AG04450 (cell line): ENCODE data around the gene INSYN2B. TPM values are rescaled to one million over a fixed set of nuclear protein-coding genes. Genes with fewer than 3 reads are reported as not detected.

ENCODE experiments used
- CTCF ChIA-PET: fragments of 300-600, 350-600 bp; formaldehyde crosslinking; extraction: SDS; loops from one replicate; lab custom pipeline; 2022; ENCODE audit warnings: antibody characterized with exemption, inconsistent platforms; lab: Charles Lee
- POLR2A ChIA-PET: fragments of 350-600 bp; formaldehyde crosslinking; extraction: SDS; loops from one replicate; lab custom pipeline; 2021; ENCODE audit warnings: antibody characterized with exemption, inconsistent platforms; lab: Yijun Ruan, JAX
- DNase-seq: peaks from one replicate; pipeline ENCODE4 v3.0.0-alpha.2; 2011; ENCODE audit warnings: low read depth, low spot score
- H3K27ac ChIP-seq: one replicate; pipeline ENCODE4 v1.5.1; 2012; ENCODE audit warnings: low read depth, low read length, control low read depth
- H3K27me3 ChIP-seq: one replicate; pipeline ENCODE4 v1.6.0; 2012; ENCODE audit warnings: low read length; ENCODE audit not compliant: control insufficient read depth, insufficient read depth
- H3K4me3 ChIP-seq: 2 replicates; pipeline ENCODE4 v1.5.1; 2011; ENCODE audit warnings: mild to moderate bottlenecking, low read depth, low read length, control low read depth
- H3K9me3 ChIP-seq: 2 replicates; pipeline ENCODE4 v1.5.1; 2012; ENCODE audit warnings: low read length; ENCODE audit not compliant: control insufficient read depth, insufficient read depth
- polyA plus RNA-seq: library from polyadenylated mRNA; depleted of rRNA; stranded (reverse); fragments of >200 nt; gene quantifications from 2 replicates; pipeline ENCODE4 v1.2.3, GENCODE V29; 2011
- TF ChIP-seq, protein P1 (sequence below): IDR thresholded peaks from 2 replicates; pipeline ENCODE4 v1.5.1; 2011; ENCODE audit warnings: low read depth, low read length, control low read depth, inconsistent platforms

INSYN2B gene
- polyA plus RNA-seq, 1 experiment = 6.8 TPM

DNA sequence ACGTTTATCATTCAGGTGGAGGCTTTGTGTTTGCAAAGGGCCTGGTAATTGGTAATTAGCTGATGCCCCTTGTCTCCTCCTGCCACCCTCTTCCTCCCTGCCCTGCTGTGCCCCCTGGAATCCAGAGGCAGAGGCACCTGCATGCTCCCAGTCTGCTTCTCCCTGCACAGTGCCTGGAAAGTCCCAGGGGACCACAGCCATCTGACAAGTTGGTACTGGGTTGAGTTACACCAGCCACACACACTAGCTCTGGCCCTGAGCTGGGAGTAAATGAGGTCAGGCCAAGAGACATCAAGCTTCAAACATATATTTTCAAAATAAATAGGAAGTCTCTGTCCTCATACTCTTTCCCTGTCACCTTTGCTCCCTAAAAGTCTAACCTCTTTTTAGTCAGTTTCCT lies 56.3 kb downstream of the INSYN2B start:
- no peak for DNase-seq
- CTCF ChIA-PET = no interaction called here
- H3K27me3 ChIP-seq = no peaks in the 10 kb centered on the region
- no peak overlapping the region for H3K4me3 ChIP-seq
- POLR2A ChIA-PET = no interaction called here
- H3K9me3 ChIP-seq = no peaks in the 10 kb centered on the region
- TF ChIP-seq, protein P1, sequence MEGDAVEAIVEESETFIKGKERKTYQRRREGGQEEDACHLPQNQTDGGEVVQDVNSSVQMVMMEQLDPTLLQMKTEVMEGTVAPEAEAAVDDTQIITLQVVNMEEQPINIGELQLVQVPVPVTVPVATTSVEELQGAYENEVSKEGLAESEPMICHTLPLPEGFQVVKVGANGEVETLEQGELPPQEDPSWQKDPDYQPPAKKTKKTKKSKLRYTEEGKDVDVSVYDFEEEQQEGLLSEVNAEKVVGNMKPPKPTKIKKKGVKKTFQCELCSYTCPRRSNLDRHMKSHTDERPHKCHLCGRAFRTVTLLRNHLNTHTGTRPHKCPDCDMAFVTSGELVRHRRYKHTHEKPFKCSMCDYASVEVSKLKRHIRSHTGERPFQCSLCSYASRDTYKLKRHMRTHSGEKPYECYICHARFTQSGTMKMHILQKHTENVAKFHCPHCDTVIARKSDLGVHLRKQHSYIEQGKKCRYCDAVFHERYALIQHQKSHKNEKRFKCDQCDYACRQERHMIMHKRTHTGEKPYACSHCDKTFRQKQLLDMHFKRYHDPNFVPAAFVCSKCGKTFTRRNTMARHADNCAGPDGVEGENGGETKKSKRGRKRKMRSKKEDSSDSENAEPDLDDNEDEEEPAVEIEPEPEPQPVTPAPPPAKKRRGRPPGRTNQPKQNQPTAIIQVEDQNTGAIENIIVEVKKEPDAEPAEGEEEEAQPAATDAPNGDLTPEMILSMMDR = no peak
- H3K27ac ChIP-seq = no peak overlapping the region

DNA sequence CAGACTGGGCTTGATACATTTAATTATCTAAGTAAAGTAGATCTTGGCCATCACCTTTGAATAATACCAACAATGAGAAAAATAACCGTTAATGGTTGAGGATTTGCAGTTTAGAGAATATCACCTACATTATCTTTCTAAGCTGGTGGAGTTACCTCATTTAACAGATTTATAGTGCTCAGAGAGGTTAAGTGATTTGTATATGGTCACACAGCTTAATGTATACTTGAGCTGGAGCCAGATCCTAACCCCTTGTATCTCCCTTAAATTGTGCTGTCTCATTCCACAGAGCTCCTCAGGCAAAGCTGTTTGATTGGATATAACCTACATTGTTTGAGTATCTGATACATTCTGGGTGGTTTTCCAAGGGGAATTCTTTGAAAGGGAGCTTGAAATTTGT lies 57.8 kb downstream of the INSYN2B start:
- Histone ChIP-seq H3K27me3 (no peaks in the 10 kb centered on the region), H3K27ac (no peak overlapping the region), H3K4me3 (no peak overlapping the region), H3K9me3 (no peaks in the 10 kb centered on the region)
- DNase-seq = no peak
- CTCF ChIA-PET = interaction anchor here (0.6 to 1.8 kb wide), 6 partner anchors 9 to 1438 kb away, joined by 3 to 15 read pairs (median 3); partner anchors contain the start of gene INSYN2B
- TF ChIP-seq, protein P1 = no peak
- POLR2A ChIA-PET = interaction anchor here (1.6 kb wide), 1 partner anchor 13 kb away, joined by 4 read pairs; no protein-coding TSS in a partner anchor

DNA sequence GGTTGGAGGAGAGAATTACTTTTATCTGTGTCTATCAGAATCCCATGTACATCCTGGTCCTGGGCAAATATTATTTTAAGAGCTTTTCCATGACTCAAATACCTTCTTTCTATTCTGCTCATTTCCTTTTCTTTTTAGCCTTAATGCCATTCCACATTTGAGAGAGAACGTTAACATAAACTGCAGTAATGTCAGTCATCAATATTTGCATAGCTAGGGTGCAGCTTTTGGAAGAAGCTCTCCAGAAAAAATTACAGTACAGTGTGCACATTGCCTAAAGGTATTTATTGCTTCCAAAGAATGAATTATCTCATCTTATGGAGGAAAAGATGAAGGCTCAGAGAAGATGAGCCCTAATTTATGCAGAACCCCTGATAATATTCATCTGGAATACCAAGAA lies 58.3 kb downstream of the INSYN2B start:
- ChIA-PET CTCF (interaction anchor here (0.7 to 1.8 kb wide), 3 partner anchors 8 to 58 kb away, joined by 3 to 15 read pairs (median 3); partner anchors contain the start of gene INSYN2B), POLR2A (interaction anchor here (1.6 kb wide), 1 partner anchor 13 kb away, joined by 4 read pairs; no protein-coding TSS in a partner anchor)
- Histone ChIP-seq H3K27me3 (no peaks in the 10 kb centered on the region), H3K9me3 (no peaks in the 10 kb centered on the region), H3K4me3 (no peak overlapping the region), H3K27ac (no peak overlapping the region)
- TF ChIP-seq, protein P1 = no peak
- DNase-seq = no peak

DNA sequence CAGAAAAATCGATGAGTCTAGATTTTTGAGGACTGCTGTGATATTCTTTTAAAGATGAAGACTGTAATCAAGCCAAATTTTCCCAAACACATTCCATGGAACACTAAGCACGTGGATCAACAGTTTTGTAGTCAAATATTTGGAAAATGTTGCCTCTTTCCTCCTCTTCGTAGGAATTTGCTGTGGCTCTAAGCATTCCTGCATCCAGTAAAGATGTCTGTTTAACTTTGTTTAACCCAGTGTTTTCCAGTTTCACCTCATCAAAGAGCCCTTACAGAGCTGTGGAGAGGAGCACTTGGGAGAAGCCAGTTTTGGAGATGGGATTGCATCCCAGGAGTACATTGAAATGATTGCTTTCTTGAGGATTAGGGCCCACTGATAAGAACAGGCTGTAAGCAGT lies 58.9 kb downstream of the INSYN2B start:
- no peak overlapping the region for H3K4me3 ChIP-seq
- POLR2A ChIA-PET = interaction anchor here (1.6 kb wide), 1 partner anchor 14 kb away, joined by 4 read pairs; no protein-coding TSS in a partner anchor
- DNase-seq = no peak
- H3K27ac ChIP-seq = no peak overlapping the region
- no peaks in the 10 kb centered on the region for H3K27me3 ChIP-seq
- TF ChIP-seq, protein P1 = no peak
- no peaks in the 10 kb centered on the region for H3K9me3 ChIP-seq
- CTCF ChIA-PET = interaction anchor here (1.3 to 1.8 kb wide), 2 partner anchors 59 kb away, joined by 10 to 15 read pairs; partner anchors contain the start of gene INSYN2B

DNA sequence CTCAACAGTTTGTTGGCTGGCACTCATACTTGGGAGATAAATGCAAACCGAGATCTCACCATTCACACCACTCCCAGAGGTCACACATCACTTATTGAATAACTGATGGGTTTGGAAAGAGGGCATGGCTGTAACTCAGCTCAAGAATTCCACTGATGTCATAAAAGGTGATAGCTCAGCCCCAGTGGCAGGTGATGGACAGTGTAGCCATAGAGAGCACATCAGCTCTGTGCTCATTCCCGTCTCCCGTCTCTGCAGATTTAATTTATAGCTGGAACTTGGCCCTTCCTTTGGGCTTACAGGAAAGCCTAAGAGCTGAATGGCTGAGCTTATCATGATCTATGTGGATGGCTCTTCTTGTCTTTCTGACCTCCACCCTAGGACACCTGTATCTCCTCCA lies 59.8 kb downstream of the INSYN2B start:
- TF ChIP-seq, protein P1 = no peak
- Histone ChIP-seq H3K4me3 (no peak overlapping the region), H3K27me3 (no peaks in the 10 kb centered on the region), H3K27ac (no peak overlapping the region), H3K9me3 (no peaks in the 10 kb centered on the region)
- ChIA-PET POLR2A (no interaction called here), CTCF (interaction anchor here (1.3 kb wide), 1 partner anchor 60 kb away, joined by 10 read pairs; the partner anchor contains the start of gene INSYN2B)
- DNase-seq = no peak
